Peyer's patch (tissue), 4 donors: ENCODE measurements around the gene C4A. TPM values are rescaled to one million over a fixed set of nuclear protein-coding genes. Genes with fewer than 3 reads are reported as not detected.

Experiments
- DNase-seq, 3 donors: peaks; one replicate each; pipeline ENCODE4 v3.0.0-alpha.2; 2017 to 2019
- H3K27ac ChIP-seq, 4 donors: fragments of 200-600 bp; sonication (generic); one replicate each; pipeline ENCODE4 v1.5.1; 2016 to 2019
- H3K27me3 ChIP-seq, 2 donors: fragments of 200-600 bp; sonication (generic); one replicate each; pipeline ENCODE4 v1.5.1; 2019
- H3K36me3 ChIP-seq, 3 donors: fragments of 200-600 bp; sonication (generic); one replicate each; pipeline ENCODE4 v1.5.1; 2016 to 2019
- H3K4me1 ChIP-seq, 4 donors: fragments of 200-600 bp; sonication (generic); one replicate each; pipeline ENCODE4 v1.5.1; 2016 to 2019
- H3K4me3 ChIP-seq, 4 donors: fragments of 200-600 bp; sonication (generic); 1 replicate in 3 of 4; 2 replicates in 1 of 4; pipeline ENCODE4 v1.5.1; 2016 to 2019; ENCODE audit warnings: mild to moderate bottlenecking in 1 of 4
- H3K9me3 ChIP-seq, 4 donors: fragments of 200-600 bp; sonication (generic); one replicate each; pipeline ENCODE4 v1.5.1; 2016 to 2019; ENCODE audit warnings: mild to moderate bottlenecking in 1 of 4
- POLR2A ChIP-seq, 2 donors: fragments of 450-650 bp; IDR thresholded peaks; one replicate each; pipeline ENCODE4 v1.5.1; 2017; ENCODE audit warnings: antibody characterized with exemption in 2 of 2, mild to moderate bottlenecking in 2 of 2, moderate library complexity in 2 of 2
- total RNA-seq, 4 donors: library from RNA; depleted of rRNA; stranded (reverse); fragments of >200 nt; gene quantifications; one replicate each; pipeline ENCODE4 v1.1.0, GENCODE V29; 2016
- TF ChIP-seq, protein P1 (sequence below), 6 experiments: fragments of 450-650 bp in 4 of 6; fragments of 200-600 bp in 2 of 6; sonication (generic) in 1 of 6; IDR thresholded peaks; one replicate each; pipeline ENCODE4 v1.5.1; 2017 to 2019; ENCODE audit warnings: antibody characterized with exemption in 6 of 6, mild to moderate bottlenecking in 3 of 6, moderate library complexity in 1 of 6

The C4A gene
- total RNA-seq, 4 donors from 2014 or later, result 13.7 to 56.9 (median 20.8) TPM

DNA sequence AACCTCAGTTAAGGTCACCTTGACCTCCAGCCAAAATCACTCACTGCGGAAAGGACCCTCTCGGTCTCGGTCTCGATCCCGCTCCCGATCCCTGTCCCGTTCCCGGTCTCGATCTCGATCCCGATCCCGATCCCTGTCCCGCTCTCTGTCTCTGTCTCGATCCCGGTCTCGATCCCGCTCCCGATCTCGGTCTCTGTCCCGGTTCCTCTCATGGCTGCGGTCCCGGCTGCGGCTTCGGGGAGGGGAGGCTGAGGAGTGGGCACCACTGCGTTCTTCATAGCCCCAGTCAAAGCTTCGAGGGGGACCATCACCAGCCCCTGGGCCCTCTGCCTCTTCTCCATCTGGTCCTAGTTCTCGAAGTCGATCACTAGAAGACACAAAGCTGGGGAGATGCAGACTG, 27.3 kb upstream of the C4A start:
- TF ChIP-seq, protein P1, sequence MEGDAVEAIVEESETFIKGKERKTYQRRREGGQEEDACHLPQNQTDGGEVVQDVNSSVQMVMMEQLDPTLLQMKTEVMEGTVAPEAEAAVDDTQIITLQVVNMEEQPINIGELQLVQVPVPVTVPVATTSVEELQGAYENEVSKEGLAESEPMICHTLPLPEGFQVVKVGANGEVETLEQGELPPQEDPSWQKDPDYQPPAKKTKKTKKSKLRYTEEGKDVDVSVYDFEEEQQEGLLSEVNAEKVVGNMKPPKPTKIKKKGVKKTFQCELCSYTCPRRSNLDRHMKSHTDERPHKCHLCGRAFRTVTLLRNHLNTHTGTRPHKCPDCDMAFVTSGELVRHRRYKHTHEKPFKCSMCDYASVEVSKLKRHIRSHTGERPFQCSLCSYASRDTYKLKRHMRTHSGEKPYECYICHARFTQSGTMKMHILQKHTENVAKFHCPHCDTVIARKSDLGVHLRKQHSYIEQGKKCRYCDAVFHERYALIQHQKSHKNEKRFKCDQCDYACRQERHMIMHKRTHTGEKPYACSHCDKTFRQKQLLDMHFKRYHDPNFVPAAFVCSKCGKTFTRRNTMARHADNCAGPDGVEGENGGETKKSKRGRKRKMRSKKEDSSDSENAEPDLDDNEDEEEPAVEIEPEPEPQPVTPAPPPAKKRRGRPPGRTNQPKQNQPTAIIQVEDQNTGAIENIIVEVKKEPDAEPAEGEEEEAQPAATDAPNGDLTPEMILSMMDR (IDR thresholded peaks at IDR 0.05), result no peak
- no peak for TF ChIP-seq POLR2A (IDR thresholded peaks at IDR 0.05)
- Histone ChIP-seq H3K27me3 (no peaks in the 10 kb centered on the region), H3K27ac (no peak overlapping the region), H3K36me3 (peaks cover 0 to 56% (median 0%) of the 10 kb centered on the region in 3 donors), H3K4me3 (no peak overlapping the region), H3K4me1 (peaks cover 0 to 13% (median 6%) of the 10 kb centered on the region in 4 donors), H3K9me3 (no peaks in the 10 kb centered on the region)
- DNase-seq, result peak in 1 of 3 donors; percentile 43

DNA sequence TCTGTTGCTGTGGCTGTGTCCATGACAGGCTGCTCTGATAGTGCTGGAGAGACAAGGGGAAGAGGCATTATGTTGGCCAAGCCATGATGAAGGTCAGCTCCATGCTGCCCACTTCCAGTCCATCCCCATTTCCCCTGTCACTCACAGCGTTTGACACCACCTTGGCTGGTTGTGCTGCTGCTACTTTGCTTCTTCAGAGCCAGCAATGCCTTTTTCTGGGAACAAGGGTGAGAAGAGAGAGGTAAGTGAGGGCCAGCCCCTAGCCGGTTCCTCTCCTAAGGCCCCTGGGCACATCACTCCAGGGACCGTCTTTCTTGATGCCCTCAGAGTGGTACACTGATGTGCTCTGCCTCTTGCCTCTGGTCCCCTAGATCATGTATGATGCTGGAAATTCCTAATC, 25.1 kb upstream of the C4A start:
- TF ChIP-seq POLR2A (IDR thresholded peaks at IDR 0.05), result no peak
- TF ChIP-seq, protein P1 (IDR thresholded peaks at IDR 0.05), result no peak
- H3K36me3 ChIP-seq, result peaks cover 0 to 62% (median 0%) of the 10 kb centered on the region in 3 donors
- H3K4me3 ChIP-seq, result no peak overlapping the region
- H3K27me3 ChIP-seq, result no peaks in the 10 kb centered on the region
- no peak for DNase-seq
- peaks cover 0 to 25% (median 9%) of the 10 kb centered on the region in 4 donors for H3K4me1 ChIP-seq
- no peaks in the 10 kb centered on the region for H3K9me3 ChIP-seq
- H3K27ac ChIP-seq, result no peak overlapping the region

DNA sequence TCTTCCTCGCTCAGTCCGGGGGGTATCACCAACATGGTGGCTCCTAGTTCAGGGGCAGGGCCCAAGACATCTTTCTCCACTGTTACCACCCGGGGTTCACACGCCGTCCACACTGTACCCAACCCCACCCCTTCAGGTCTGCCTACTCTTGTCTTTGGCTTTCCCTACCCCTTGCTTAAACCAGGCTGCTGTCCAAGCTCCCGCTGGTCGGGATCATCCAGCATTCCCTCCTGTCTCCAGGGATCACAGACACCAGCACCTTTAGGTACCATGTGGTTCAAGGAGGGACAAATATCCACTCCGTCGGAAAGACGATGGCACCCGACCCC, 23.5 kb upstream of the C4A start:
- Histone ChIP-seq H3K27me3 (no peaks in the 10 kb centered on the region), H3K4me1 (peaks cover 0 to 25% (median 9%) of the 10 kb centered on the region in 4 donors), H3K9me3 (no peaks in the 10 kb centered on the region), H3K36me3 (peaks cover 0 to 64% (median 0%) of the 10 kb centered on the region in 3 donors), H3K4me3 (peak overlapping the region; percentile 69 to 97 (median 74)), H3K27ac (peak overlapping the region; percentile 53 to 84 (median 78))
- DNase-seq, result no peak
- no peak for TF ChIP-seq POLR2A (IDR thresholded peaks at IDR 0.05)
- TF ChIP-seq, protein P1 (IDR thresholded peaks at IDR 0.05), result no peak

DNA sequence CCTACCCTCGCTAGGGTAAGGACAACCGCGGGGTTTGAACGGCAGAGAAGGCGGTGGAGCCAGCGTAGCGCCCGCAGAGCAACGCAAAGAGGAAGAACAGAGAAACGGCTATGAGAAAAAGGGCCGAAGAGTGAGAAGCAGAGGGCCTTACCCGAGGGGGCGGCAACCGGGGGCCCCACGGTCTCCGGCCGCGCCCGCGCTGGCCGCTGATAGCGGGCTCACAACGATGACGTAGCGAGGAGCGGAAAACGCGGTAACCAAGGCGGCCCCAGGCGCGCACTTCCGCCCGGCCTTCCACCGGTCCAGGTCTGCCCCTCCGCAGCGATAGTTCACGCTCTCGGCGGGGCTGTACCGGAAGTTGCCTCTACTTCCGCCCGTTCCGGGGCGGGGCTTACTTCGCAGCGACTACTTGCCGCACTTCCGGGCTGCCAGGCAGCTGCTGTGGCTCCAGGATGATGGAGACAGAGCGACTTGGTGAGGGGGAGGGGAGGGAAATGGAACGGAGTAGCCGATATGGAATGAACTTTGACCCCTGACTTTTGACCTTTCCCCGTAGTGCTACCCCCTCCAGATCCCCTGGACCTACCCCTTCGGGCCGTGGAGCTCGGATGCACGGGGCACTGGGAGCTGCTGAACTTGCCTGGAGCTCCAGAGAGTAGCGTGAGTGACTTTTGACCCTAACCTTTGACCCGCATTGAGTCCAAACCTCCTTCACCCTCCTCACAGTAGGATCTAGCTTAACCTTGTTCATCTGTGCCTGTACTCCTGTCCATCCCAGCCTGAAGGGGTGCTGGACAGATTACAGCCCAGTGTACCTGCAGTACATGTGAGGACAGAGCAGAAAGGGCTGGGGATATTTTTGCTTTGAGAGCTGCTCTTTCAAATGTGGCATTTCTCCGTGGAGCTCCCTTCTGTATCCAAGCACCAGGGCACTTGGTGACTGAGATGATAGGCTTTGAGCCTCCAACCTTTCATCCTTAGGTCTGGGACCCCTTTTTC, 22.8 kb upstream of the C4A start, which contains the start of the genes NELFE and SKIC2:
Gene NELFE, minus strand, starts transcription at position 231 of the 999 bp plus-strand sequence. CDS start 525 bp downstream, outside the sequence.
Gene SKIC2, plus strand, starts transcription at position 435 of the 999 bp plus-strand sequence. Its CDS starts 18 bp downstream, at position 453.
- Histone ChIP-seq H3K4me1 (peaks cover 0 to 25% (median 9%) of the 10 kb centered on the region in 4 donors), H3K27ac (peak within 1 kb of the TSS; percentile 75 to 87 (median 83)), H3K27me3 (no peaks in the 10 kb centered on the region), H3K9me3 (no peaks in the 10 kb centered on the region), H3K36me3 (peaks cover 0 to 64% (median 0%) of the 10 kb centered on the region in 3 donors), H3K4me3 (peak within 1 kb of the TSS; percentile 69 to 97 (median 74))
- TF ChIP-seq POLR2A (IDR thresholded peaks at IDR 0.05), result peak; percentile 55 to 75
- TF ChIP-seq, protein P1 (IDR thresholded peaks at IDR 0.05), result no peak
- peak; percentile 96 to 99 (median 99) for DNase-seq

DNA sequence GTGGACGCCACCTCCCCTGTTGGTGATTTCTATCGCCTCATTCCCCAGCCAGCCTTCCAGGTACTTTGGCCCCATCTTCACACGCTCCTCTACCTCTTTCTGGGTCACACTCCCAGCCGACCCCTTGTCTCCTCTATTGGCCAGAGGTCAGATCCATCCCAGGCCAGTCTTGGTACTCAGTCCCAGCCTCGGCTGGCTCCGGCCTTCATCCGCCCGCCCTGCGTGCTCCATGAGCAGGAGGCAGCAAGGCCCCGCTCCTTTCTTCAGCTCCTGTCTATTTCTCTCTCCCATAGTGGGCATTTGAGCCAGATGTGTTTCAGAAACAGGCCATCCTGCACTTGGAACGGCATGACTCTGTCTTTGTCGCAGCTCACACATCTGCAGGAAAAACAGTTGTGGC, 20.2 kb upstream of the C4A start:
- Histone ChIP-seq H3K27me3 (no peaks in the 10 kb centered on the region), H3K4me1 (peaks cover 0 to 25% (median 9%) of the 10 kb centered on the region in 4 donors), H3K27ac (no peak overlapping the region), H3K36me3 (peaks cover 0 to 64% (median 0%) of the 10 kb centered on the region in 3 donors), H3K4me3 (no peak overlapping the region), H3K9me3 (no peaks in the 10 kb centered on the region)
- TF ChIP-seq, protein P1 (IDR thresholded peaks at IDR 0.05), result no peak
- no peak for DNase-seq
